GM19193 (cell line): ENCODE results near the gene CERS3.

Source experiments
- POLR2A ChIP-seq: IDR thresholded peaks from 4 replicates; pipeline ENCODE4 v1.6.1; 2011; ENCODE audit not compliant: insufficient read depth, insufficient read length; ENCODE audit errors: extremely low read depth

Gene CERS3

DNA sequence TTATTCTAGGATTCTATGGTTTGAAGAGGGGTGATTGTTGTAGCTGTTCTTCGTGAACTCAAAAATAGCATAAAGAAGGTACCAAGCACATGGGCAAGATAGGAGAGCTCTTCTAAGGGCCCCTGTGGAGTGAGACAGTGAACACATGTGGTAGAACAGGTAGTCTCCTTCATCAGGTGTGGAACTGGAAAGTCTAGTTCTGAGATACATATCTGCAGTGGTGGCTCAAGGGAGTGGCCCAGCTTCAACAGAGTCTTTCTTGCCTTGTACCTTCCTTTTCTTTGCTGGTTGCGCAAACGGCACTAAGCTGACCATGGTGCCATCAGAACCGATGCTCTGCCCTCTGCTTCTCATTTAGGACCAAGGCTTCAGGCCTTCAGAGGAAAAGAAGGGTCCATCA, 65.2 kb downstream of the CERS3 start:
- no peak for TF ChIP-seq POLR2A

GRCh38 chr15:100461049-100461448, 67.7 kb downstream of the CERS3 start:
- no peak for TF ChIP-seq POLR2A

DNA sequence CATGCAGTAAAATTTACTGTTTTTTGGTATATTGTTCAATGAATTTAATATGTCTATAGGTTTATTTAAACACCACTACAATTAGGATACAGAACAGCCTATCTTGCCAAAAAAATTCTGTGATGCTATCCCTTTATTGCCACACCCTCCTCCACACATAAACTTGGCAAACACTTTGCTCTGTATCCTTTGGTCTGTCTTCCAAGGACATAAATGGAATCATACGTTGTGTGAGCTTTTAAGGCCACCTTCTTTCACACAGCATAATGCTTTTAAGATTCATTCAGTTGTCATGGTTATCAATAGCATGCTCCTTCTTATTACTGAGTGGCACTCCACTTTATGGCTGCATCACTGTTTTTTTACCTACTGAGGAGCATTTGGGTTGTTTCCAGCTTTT, 71.5 kb downstream of the CERS3 start:
- no peak for TF ChIP-seq POLR2A

DNA sequence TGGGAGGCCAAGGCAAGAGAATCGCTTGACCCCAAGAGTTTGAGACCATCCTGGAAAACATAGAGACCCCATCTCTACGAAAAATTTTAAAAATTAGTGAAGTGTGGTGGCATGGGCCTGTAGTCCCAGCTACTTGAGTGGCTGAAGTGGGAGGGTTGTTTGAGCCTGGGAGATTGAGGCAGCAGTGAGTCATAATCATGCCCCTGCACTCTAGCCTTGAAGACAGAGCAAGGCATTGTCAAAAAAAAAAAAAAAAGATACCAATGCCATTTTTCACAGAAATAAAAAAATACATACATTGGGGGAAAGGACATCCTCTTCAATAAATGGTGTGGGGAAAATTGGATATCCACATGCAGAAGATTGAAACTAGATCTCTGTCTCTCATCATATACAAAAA, 74.6 kb downstream of the CERS3 start:
- no peak for TF ChIP-seq POLR2A

GRCh38 chr15:100448481-100448880, 80.3 kb downstream of the CERS3 start:
- TF ChIP-seq POLR2A, result no peak

- TF ChIP-seq POLR2A, result no peak
These were observed 89.2 kb downstream of the CERS3 start for GRCh38 chr15:100439514-100439913.

- no peak for TF ChIP-seq POLR2A
These were observed 90.2 kb downstream of the CERS3 start for GRCh38 chr15:100438570-100438969.

- TF ChIP-seq POLR2A, result no peak
These were observed 91.5 kb downstream of the CERS3 start for GRCh38 chr15:100437261-100437660.

GRCh38 chr15:100434561-100434960, 94.2 kb downstream of the CERS3 start:
- no peak for TF ChIP-seq POLR2A

DNA sequence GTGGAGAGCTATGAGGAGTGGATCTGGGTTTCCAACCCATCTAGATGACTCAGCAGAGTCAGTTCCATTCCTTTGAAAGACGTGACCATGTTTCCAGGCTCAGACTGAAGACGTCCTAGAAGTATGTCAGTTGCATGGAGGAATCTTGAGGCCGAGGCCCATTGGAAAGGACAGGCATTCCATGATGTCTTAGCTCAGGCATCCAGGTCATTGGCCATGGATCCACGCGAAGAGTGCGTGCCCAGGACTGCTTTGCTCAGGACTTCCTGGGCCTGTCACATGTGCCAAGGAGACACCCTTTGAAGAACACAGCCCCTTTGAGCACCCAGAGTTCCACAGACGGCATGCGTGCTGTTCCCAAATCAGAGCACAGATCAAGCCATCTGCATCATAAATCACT, 94.7 kb downstream of the CERS3 start:
- no peak for TF ChIP-seq POLR2A

DNA sequence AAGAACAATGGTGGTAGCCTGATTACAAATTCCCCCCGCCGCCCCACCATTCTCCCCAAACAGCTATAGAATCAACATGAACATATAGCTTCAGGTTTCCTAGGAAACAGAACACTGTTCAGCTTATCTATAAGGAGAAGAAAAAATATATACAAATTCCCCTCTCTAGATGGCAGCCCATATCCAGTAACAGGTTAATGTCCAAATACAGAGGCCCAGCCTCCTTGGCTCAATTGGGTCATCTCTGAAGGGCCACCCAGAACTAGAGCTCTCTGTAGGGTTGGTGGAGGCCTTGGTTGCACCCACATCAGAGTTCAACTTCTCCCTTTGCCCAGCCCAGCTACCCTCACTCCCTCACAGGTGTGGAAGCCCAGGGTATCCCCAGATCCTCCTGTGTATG, 95.4 kb downstream of the CERS3 start:
- TF ChIP-seq POLR2A, result no peak

DNA sequence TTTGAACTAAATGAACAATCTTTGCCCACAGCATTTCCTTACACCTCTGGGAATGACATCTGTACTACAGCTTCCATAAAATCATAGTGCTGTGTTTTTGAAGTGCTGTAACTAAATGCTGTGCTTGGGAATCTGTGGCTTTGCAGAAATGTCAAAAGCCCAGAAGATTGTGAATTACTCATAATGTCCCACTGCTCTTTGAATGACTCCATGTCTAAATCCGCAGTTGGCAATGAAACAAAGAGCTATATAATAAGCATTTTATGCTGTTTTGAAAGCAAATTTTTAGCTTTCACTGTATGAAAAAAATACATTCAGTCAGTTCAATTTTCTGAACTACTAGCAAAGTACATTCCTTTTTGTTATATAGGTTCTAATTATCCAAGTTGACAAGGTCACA, 98.3 kb downstream of the CERS3 start:
- TF ChIP-seq POLR2A, result no peak

GRCh38 chr15:100429116-100429728, 99.5 kb downstream of the CERS3 start:
- no peak for TF ChIP-seq POLR2A

DNA sequence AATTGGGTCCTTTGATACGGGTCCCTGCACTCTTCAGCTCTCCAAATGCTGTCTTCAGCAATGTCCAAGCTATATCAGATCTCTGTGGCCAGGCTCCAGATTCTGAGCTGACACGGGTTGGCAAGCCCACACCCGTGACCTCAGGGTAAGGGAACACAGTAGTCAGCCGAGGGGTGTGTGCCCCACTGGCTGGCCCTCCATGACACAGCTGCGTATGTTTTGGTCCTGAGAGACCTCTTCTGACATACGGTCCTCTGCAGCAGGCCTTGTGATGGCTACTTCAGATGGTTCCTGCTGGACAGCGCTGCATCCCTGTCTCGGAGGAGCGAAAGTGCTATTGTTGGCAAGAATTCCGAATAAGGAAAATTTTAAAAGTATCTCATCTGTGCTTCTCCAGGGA, 101.8 kb downstream of the CERS3 start:
- TF ChIP-seq POLR2A, result no peak

DNA sequence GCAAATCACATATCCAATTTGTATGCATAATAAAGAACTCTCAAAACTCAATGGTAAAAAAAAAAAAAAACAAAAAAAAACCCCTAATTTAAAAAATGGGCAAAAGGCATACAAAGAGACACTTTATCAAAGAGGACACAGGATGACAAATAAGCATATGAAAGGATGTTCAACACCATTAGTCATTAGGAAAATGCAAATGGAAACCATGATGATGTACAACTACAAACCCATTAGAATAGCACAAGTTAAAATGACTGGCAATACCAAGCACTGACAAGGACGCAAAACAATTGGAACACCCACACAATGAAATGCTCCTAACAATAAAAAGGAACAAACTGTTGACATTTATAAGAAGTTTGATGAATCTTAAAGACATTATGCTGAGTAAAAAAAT, 123.6 kb downstream of the CERS3 start:
- TF ChIP-seq POLR2A, result no peak

DNA sequence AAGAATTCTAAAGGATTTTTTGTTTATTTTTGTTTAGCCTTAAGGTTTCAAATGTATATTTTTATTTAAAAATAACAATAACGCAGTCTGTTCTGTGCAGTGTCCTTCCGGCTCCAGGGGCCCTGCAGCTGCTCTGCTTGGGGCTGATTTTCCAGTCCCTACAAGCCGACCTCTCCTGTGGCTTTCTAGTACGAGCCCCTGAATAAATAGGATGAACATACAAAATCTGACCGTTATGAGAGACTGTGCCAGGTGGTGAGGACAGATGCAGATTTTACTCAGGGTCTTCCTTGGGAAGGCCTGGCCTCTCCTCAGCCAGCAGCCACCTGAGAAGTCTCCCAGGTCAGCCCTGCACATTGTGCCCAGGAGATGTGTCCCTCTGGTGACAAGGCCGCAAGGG, 127.8 kb downstream of the CERS3 start:
- TF ChIP-seq POLR2A, result no peak
